Measurements from ENCODE around the gene TRIM54.

TRIM54 gene

GRCh38 chr2:27281855-27282559 lies at the start of gene TRIM54:
Gene TRIM54, plus strand, starts transcription at chr2:27282429. Its CDS starts 303 bp downstream, at chr2:27282732.
- DNase-seq (ENCODE audit: low read depth, low spot score), result no peak

GRCh38 chr2:27233341-27233740 lies 48.9 kb upstream of the TRIM54 start:
- no peak for DNase-seq (ENCODE audit: low read depth, low spot score)

- DNase-seq (ENCODE audit: low read depth, low spot score), result no peak
Measured at GRCh38 chr2:27236136-27236535, 46.1 kb upstream of the TRIM54 start.

- DNase-seq (ENCODE audit: low read depth, low spot score), result no peak
Measured at GRCh38 chr2:27236626-27237025, 45.6 kb upstream of the TRIM54 start.

- no peak for DNase-seq (ENCODE audit: low read depth, low spot score)
Measured at GRCh38 chr2:27237341-27237945, 44.8 kb upstream of the TRIM54 start.

GRCh38 chr2:27238976-27239375 lies 43.3 kb upstream of the TRIM54 start:
- no peak for DNase-seq (ENCODE audit: low read depth, low spot score)

- no peak for DNase-seq (ENCODE audit: low read depth, low spot score)
Measured at GRCh38 chr2:27240406-27240805, 41.8 kb upstream of the TRIM54 start.

GRCh38 chr2:27241761-27242613 lies 40.2 kb upstream of the TRIM54 start:
- no peak for DNase-seq (ENCODE audit: low read depth, low spot score)

GRCh38 chr2:27242614-27242951 lies 39.6 kb upstream of the TRIM54 start:
- no peak for DNase-seq (ENCODE audit: low read depth, low spot score)

GRCh38 chr2:27243391-27244130 lies 38.7 kb upstream of the TRIM54 start:
- DNase-seq (ENCODE audit: low read depth, low spot score), result no peak

GRCh38 chr2:27245116-27245515 lies 37.1 kb upstream of the TRIM54 start:
- no peak for DNase-seq (ENCODE audit: low read depth, low spot score)

GRCh38 chr2:27245626-27246025 lies 36.6 kb upstream of the TRIM54 start:
- no peak for DNase-seq (ENCODE audit: low read depth, low spot score)

- DNase-seq (ENCODE audit: low read depth, low spot score), result no peak
Measured at GRCh38 chr2:27247893-27248292, 34.3 kb upstream of the TRIM54 start.

GRCh38 chr2:27249159-27249890 lies 32.9 kb upstream of the TRIM54 start:
- no peak for DNase-seq (ENCODE audit: low read depth, low spot score)

GRCh38 chr2:27249891-27250651 lies 32.2 kb upstream of the TRIM54 start:
- DNase-seq (ENCODE audit: low read depth, low spot score), result no peak

GRCh38 chr2:27250652-27251379 lies 31.4 kb upstream of the TRIM54 start:
- no peak for DNase-seq (ENCODE audit: low read depth, low spot score)

GRCh38 chr2:27251766-27252165 lies 30.5 kb upstream of the TRIM54 start:
- DNase-seq (ENCODE audit: low read depth, low spot score), result no peak

GRCh38 chr2:27255187-27255586 lies 27.0 kb upstream of the TRIM54 start:
- DNase-seq (ENCODE audit: low read depth, low spot score), result no peak

- no peak for DNase-seq (ENCODE audit: low read depth, low spot score)
Measured at GRCh38 chr2:27255660-27256059, 26.6 kb upstream of the TRIM54 start.

All from brain pericyte (primary cell).